Measurements from ENCODE around the gene SSPN. TPM values are rescaled to one million over a fixed set of nuclear protein-coding genes. Genes with fewer than 3 reads are reported as not detected.

SSPN gene
- total and polyA plus RNA-seq, 2 experiments from 2014 or later: 1.1 to 2.3 TPM

- Histone ChIP-seq H3K79me2 (replicated peaks; ENCODE audit: insufficient read depth) (no peaks in the 10 kb centered on the region), H3F3A (replicated peaks; ENCODE audit: low read depth) (no peaks in the 10 kb centered on the region), H3K27ac (ENCODE audit: low read depth) (no peak overlapping the region), H4K20me1 (replicated peaks; ENCODE audit: insufficient read depth) (no peaks in the 10 kb centered on the region), H3K9me2 (ENCODE audit: insufficient read depth) (no peaks in the 10 kb centered on the region), H3K4me2 (no peak overlapping the region), H3K4me3 (no peak overlapping the region), H2AFZ (no peak overlapping the region), H3K36me3 (ENCODE audit: insufficient read depth) (no peaks in the 10 kb centered on the region; the same call in 1 of the 2 replicates), H3K27me3 (ENCODE audit: insufficient read depth) (no peaks in the 10 kb centered on the region), H3K4me1 (ENCODE audit: insufficient read depth) (no peaks in the 10 kb centered on the region)
- Mint-ChIP-seq H3K9me3 (peaks cover 36% of the 10 kb centered on the region), H3K27ac (no peak overlapping the region), H3K27me3 (ENCODE audit: insufficient read depth, low read depth, poor library complexity) (peaks cover 9% of the 10 kb centered on the region), H3K4me3 (no peak overlapping the region), H3K4me1 (no peaks in the 10 kb centered on the region), H3K36me3 (ENCODE audit: low read depth) (peaks cover 19% of the 10 kb centered on the region)
- DNase-seq (ENCODE audit: low spot score) (no peak), ATAC-seq (no peak)
- TF ChIP-seq STAT1 (IDR thresholded peaks at IDR 0.05; ENCODE audit: unreplicated experiment): no peak
- TF ChIP-seq EZH2 (IDR thresholded peaks at IDR 0.05; ENCODE audit: low read depth, unreplicated experiment): no peak
- no peak for TF ChIP-seq NANOG (IDR thresholded peaks at IDR 0.05; ENCODE audit: borderline replicate concordance)
- no peak for TF ChIP-seq JUNB (IDR thresholded peaks at IDR 0.05; ENCODE audit: unreplicated experiment)
- TF ChIP-seq CTCF (conservative IDR thresholded peaks at IDR 0.05; ENCODE audit: low read depth in 2 of 2): no peak
- TF ChIP-seq CREB1 (CRISPR knock-in tag; IDR thresholded peaks at IDR 0.05; ENCODE audit: low read depth): no peak
Measured at GRCh38 chr12:26255893-26256645, 60.7 kb downstream of the SSPN start.

GRCh38 chr12:26264215-26264838 is 69.0 kb downstream of the SSPN start:
- no peak overlapping the region for H3K4me3 ChIP-seq
- no peaks in the 10 kb centered on the region for H3K79me2 ChIP-seq (replicated peaks; ENCODE audit: insufficient read depth)
- H3K4me2 ChIP-seq: no peak overlapping the region
- Mint-ChIP-seq H3K4me3 (no peak overlapping the region), H3K4me1 (no peaks in the 10 kb centered on the region), H3K9me3 (no peaks in the 10 kb centered on the region; the same call in 1 of the 3 replicates), H3K27ac (no peak overlapping the region), H3K27me3 (ENCODE audit: insufficient read depth, low read depth, poor library complexity) (peaks cover 2% of the 10 kb centered on the region), H3K36me3 (ENCODE audit: low read depth) (no peaks in the 10 kb centered on the region)
- H3K4me1 ChIP-seq (ENCODE audit: insufficient read depth): no peaks in the 10 kb centered on the region
- H3K9me2 ChIP-seq (ENCODE audit: insufficient read depth): 0 out of 2 replicates have a peak, but pooled peaks cover 16% of the 10 kb centered on the region
- no peaks in the 10 kb centered on the region for H3K36me3 ChIP-seq (ENCODE audit: insufficient read depth)
- no peak for DNase-seq (ENCODE audit: low spot score)
- no peaks in the 10 kb centered on the region for H4K20me1 ChIP-seq (replicated peaks; ENCODE audit: insufficient read depth)
- H2AFZ ChIP-seq: no peak overlapping the region
- H3K27ac ChIP-seq (ENCODE audit: low read depth): no peak overlapping the region
- ATAC-seq: no peak
- H3F3A ChIP-seq (replicated peaks; ENCODE audit: low read depth): no peaks in the 10 kb centered on the region
- H3K27me3 ChIP-seq (ENCODE audit: insufficient read depth): no peaks in the 10 kb centered on the region
- TF ChIP-seq ZNF114 (CRISPR knock-in tag; IDR thresholded peaks at IDR 0.05) (no peak), REST (IDR thresholded peaks at IDR 0.05; ENCODE audit: unreplicated experiment) (no peak), NANOG (IDR thresholded peaks at IDR 0.05; ENCODE audit: borderline replicate concordance) (no peak), ETS1 (IDR thresholded peaks at IDR 0.05) (no peak), EZH2phosphoT487 (IDR thresholded peaks at IDR 0.05; ENCODE audit: unreplicated experiment) (no peak), JUNB (IDR thresholded peaks at IDR 0.05; ENCODE audit: unreplicated experiment) (no peak), POLR2AphosphoS5 (IDR thresholded peaks at IDR 0.05; ENCODE audit: low read depth) (no peak), CREB1 (CRISPR knock-in tag; IDR thresholded peaks at IDR 0.05; ENCODE audit: low read depth) (no peak), STAT1 (IDR thresholded peaks at IDR 0.05; ENCODE audit: unreplicated experiment) (no peak), EZH2 (IDR thresholded peaks at IDR 0.05; ENCODE audit: low read depth, unreplicated experiment) (no peak), ZNF331 (CRISPR knock-in tag; IDR thresholded peaks at IDR 0.05; ENCODE audit: low read depth) (no peak), CTCF (conservative IDR thresholded peaks at IDR 0.05; ENCODE audit: low read depth in 2 of 2) (no peak)
